Measurements from ENCODE around the gene FAM3C. TPM values are rescaled to one million over a fixed set of nuclear protein-coding genes. Genes with fewer than 3 reads are reported as not detected.

Gene FAM3C
- total and polyA plus RNA-seq, 10 of the 15 experiments (the other 5 are each of a cell fraction or from before 2014, with no cell fraction given), result 11.0 to 110 (median 27.8) TPM

DNA sequence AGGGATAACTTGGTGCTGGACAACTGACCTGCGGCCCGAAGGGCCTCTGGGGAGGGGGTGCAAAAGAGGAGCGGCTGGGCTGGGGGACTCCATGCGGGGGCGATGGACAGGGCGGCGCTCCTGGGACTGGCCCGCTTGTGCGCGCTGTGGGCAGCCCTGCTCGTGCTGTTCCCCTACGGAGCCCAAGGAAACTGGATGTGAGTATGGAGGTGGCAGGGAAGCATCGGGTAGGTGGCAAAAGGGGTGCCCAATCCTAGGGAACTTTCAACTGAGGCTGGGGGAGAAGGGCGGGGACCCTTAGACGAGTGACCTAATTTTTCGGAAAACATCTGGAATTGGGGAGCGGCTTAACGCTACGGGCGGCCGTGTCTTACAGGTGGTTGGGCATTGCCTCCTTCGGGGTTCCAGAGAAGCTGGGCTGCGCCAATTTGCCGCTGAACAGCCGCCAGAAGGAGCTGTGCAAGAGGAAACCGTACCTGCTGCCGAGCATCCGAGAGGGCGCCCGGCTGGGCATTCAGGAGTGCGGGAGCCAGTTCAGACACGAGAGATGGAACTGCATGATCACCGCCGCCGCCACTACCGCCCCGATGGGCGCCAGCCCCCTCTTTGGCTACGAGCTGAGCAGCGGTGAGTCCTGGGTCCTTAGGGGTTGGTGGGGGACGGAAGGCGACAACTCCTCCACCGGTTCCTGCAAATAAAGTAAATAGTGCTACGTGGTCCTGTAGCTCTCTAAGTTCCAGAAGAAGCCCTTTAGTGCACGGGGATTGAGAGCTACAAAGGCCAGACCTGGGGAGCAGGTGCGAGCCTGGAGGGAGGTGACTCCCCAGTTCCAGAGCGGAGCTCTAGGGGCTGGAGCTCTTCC, 66.7 kb downstream of the FAM3C start:
- Histone ChIP-seq H3K4me3 (peak overlapping the region; percentile 73), H3K36me3 (ENCODE audit: control insufficient read depth in 2 of 2, insufficient read depth in 2 of 2, low read length in 1 of 2) (no peaks in the 10 kb centered on the region), H3K4me1 (ENCODE audit: control insufficient read depth, insufficient read depth, low read length) (peaks cover 5% of the 10 kb centered on the region), H3K27ac (ENCODE audit: control insufficient read depth, insufficient read depth) (no peak overlapping the region), H3K4me2 (ENCODE audit: control insufficient read depth, insufficient read depth) (peak overlapping the region; percentile 92), H3K79me2 (ENCODE audit: control insufficient read depth, insufficient read depth, low read length) (no peaks in the 10 kb centered on the region), H4K20me1 (ENCODE audit: control insufficient read depth, insufficient read depth) (no peaks in the 10 kb centered on the region), H3K9me3 (replicated peaks; ENCODE audit: control insufficient read depth, insufficient read depth, low read length) (no peaks in the 10 kb centered on the region), H2AFZ (ENCODE audit: control insufficient read depth, low read depth, low read length) (peak overlapping the region; percentile 15; the same call in 1 of the 2 replicates), H3K9ac (ENCODE audit: control insufficient read depth, insufficient read depth, low read length) (no peak overlapping the region), H3K27me3 (replicated peaks in 1 of 2; ENCODE audit: control insufficient read depth in 2 of 2, insufficient read depth in 2 of 2, low read length in 1 of 2) (peaks cover 16 to 19% of the 10 kb centered on the region in 2 experiments)
- BruUV-seq (replicated peaks), result no TSS peak
- WGBS (ENCODE audit: insufficient coverage, insufficient replicate concordance, low lambda C conversion rate, missing lambda C conversion rate), result 6% methylated on average over 47 of the region's 47 CpGs
- in situ Hi-C loops (cut with MboI) (no loop called here), intact Hi-C loops (cut with micrococcal nuclease; ENCODE audit: unreplicated experiment) (no loop called here)
- SMC1A ChIA-PET (ENCODE audit: uncharacterized antibody, unreplicated experiment), result interaction anchor here (1.0 to 1.4 kb wide), 3 partner anchors 28 to 218 kb away, joined by 3 to 4 read pairs (median 3); no protein-coding TSS in a partner anchor
- ATAC-seq, result peak; percentile 89
- no peak for FAIRE-seq
- TF ChIP-seq RAD21 (IDR thresholded peaks at IDR 0.05; ENCODE audit: insufficient read depth, low read depth, low read length), result 0 out of 2 replicates have a peak, but pooled peaks have one; percentile 12
- TF ChIP-seq RAD51 (IDR thresholded peaks at IDR 0.05), result no peak
- TF ChIP-seq YY1 (IDR thresholded peaks at IDR 0.05; ENCODE audit: low read depth, low read length), result 0 out of 2 replicates have a peak, but pooled peaks have one; percentile 6
- 0 out of 2 replicates have a peak, but pooled peaks have one; percentile 6 for TF ChIP-seq SPI1 (IDR thresholded peaks at IDR 0.05; ENCODE audit: borderline replicate concordance, insufficient read depth, low read depth, low read length)
- TF ChIP-seq, protein P1, sequence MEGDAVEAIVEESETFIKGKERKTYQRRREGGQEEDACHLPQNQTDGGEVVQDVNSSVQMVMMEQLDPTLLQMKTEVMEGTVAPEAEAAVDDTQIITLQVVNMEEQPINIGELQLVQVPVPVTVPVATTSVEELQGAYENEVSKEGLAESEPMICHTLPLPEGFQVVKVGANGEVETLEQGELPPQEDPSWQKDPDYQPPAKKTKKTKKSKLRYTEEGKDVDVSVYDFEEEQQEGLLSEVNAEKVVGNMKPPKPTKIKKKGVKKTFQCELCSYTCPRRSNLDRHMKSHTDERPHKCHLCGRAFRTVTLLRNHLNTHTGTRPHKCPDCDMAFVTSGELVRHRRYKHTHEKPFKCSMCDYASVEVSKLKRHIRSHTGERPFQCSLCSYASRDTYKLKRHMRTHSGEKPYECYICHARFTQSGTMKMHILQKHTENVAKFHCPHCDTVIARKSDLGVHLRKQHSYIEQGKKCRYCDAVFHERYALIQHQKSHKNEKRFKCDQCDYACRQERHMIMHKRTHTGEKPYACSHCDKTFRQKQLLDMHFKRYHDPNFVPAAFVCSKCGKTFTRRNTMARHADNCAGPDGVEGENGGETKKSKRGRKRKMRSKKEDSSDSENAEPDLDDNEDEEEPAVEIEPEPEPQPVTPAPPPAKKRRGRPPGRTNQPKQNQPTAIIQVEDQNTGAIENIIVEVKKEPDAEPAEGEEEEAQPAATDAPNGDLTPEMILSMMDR (IDR thresholded peaks at IDR 0.05 in 2 of 3, conservative IDR thresholded peaks at IDR 0.05 in 1 of 3; ENCODE audit: control insufficient read depth in 2 of 3, extremely low read depth in 1 of 3, insufficient read depth in 1 of 3, low read depth in 3 of 3, low read length in 3 of 3), result peak; percentile 19 to 36 (median 25); a peak in 4 of 6 replicates
- POLR2A ChIA-PET, result no interaction called here
- no peak for DNase-seq (ENCODE audit: low read depth, low spot score)
- CTCF ChIA-PET, result interaction anchor here (0.8 to 1.5 kb wide), 3 partner anchors 18 to 37 kb away, joined by 3 to 5 read pairs (median 4); no protein-coding TSS in a partner anchor
- RAD21 ChIA-PET (ENCODE audit: unreplicated experiment), result interaction anchor here (0.9 to 1.4 kb wide), 4 partner anchors 27 to 166 kb away, joined by 3 to 4 read pairs (median 3); no protein-coding TSS in a partner anchor

Measured in GM12878 (cell line).